SK-N-MC (cell line): ENCODE data around the gene EYA3.
"Not testable (repeated sequence)": the region's sequence is repeated elsewhere in the genome, so short reads cannot be mapped to it uniquely, and the experiment has no call there.

Experiments used
- DNase-seq: peaks from one replicate; pipeline ENCODE4 v3.0.0-alpha.2; 2011; ENCODE audit warnings: low read depth, low spot score
- H3K27ac ChIP-seq: fragments of 200-600 bp; sonication (generic); 2 replicates; pipeline ENCODE4 v1.5.1; 2016; ENCODE audit warnings: mixed run types
- H3K36me3 ChIP-seq: fragments of 200-600 bp; sonication (generic); 2 replicates; pipeline ENCODE4 v1.6.1; 2017; ENCODE audit warnings: antibody characterized with exemption, low read length, mixed read lengths; ENCODE audit not compliant: insufficient read depth
- H3K4me3 ChIP-seq: fragments of 200-600 bp; sonication (generic); 2 replicates; pipeline ENCODE4 v1.5.1; 2016
- H3K9ac ChIP-seq: fragments of 200-600 bp; sonication (generic); 2 replicates; pipeline ENCODE4 v1.8.0; 2017; ENCODE audit warnings: mixed run types, mixed read lengths; ENCODE audit not compliant: insufficient read length
- H3K9me3 ChIP-seq: fragments of 200-600 bp; sonication (generic); 2 replicates; pipeline ENCODE4 v1.6.1; 2017; ENCODE audit warnings: low read depth, mild to moderate bottlenecking, antibody characterized with exemption, low read length, moderate library complexity, mixed read lengths
- EZH2 ChIP-seq: fragments of 200-600 bp; sonication (generic); IDR thresholded peaks from one replicate; pipeline ENCODE4 v1.6.1; 2017; ENCODE audit warnings: antibody characterized with exemption
- FOXP2 ChIP-seq: optimal IDR thresholded peaks from 2 replicates; pipeline ENCODE3; 2011; ENCODE audit warnings: mild to moderate bottlenecking, moderate library complexity; ENCODE audit not compliant: insufficient read depth; ENCODE audit errors: extremely low read length, control extremely low read depth
- POLR2AphosphoS5 ChIP-seq: IDR thresholded peaks from 2 replicates; pipeline ENCODE4 v1.6.1; 2012; ENCODE audit warnings: mild to moderate bottlenecking, low read depth, low read length, borderline replicate concordance

EYA3 gene

DNA sequence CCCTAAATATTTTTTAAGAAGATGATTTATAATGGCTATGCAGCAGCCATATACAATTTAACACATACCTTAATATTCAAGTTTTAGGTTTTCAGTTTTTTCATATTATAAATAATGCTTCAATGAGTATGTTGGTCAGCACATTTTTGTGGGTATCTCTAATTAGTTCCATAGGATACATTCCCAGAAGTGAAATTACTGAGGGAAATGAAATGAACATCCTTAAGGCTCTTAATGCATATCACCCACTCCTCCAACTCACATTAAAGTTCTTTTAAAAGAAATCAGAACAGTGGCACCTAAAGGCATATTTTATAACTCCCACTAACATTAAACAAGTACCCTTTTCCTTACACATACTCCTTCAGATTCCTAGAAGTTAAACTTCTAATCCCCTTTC is 56.1 kb downstream of the EYA3 start:
- TF ChIP-seq EZH2 (no peak), FOXP2 (no peak), POLR2AphosphoS5 (no peak)
- no peak overlapping the region for H3K4me3 ChIP-seq
- no peaks in the 10 kb centered on the region for H3K36me3 ChIP-seq
- no peak for DNase-seq
- no peak overlapping the region for H3K27ac ChIP-seq
- no peak overlapping the region for H3K9ac ChIP-seq
- no peaks in the 10 kb centered on the region for H3K9me3 ChIP-seq

DNA sequence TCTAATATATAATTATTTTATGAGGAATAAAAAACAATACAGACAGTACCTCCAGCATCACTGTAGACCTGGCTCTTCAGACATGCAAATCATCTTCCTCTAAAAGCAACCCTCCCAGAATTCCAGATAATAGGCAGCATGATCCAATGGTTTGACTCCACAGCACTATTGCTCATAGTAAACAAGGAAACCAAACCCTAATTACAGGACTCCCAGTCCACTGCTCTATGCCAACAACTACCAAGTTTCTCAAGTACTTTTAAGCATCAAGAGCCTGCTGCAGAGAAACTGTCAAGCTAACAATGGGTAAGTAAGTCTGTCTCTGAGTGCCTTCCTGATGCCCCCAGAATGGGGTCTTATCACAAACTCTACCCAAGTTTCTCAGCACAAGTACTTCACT is 57.2 kb downstream of the EYA3 start:
- Histone ChIP-seq H3K4me3 (no peak overlapping the region), H3K27ac (no peak overlapping the region)

DNA sequence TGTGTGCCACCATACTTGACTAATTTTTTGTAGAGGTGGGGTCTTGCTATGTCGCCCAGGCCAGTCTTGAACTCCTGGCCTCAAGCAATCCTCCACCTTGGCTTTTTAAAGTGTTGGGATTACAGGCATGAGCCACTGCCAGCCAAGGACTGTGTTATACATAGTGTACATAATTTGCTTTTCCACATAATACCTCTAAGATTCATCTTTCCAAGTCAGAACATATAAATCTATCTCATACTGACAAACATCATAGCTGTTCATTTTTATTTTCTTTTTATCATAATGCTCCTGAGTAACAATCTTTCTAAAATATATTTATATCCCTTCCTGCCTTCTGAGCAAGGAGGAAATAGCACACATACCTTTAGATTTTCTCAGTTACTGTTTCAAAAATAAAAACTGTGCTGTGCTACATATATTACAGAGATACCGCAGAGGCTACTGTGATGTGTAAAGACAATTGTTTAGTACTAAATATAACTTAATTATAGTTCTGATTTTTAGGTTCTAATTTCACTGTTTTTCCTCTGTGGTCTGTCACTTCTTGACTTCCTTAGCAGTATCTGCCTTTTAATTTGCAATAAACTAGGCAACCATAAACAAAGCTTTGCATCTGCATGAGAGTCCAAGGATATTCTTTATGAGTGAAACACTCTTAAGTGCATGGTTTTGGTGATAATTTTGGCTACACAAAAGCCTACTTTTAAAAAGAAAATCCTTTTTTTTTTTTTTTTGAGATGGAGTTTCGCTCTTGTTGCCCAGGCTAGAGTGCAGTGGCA is 59.3 kb downstream of the EYA3 start:
- DNase-seq: no peak
- Histone ChIP-seq H3K27ac (peak overlapping the region; percentile 27; the same call in 1 of the 2 replicates), H3K36me3 (0 out of 2 replicates have a peak, but pooled peaks cover 6% of the 10 kb centered on the region), H3K4me3 (no peak overlapping the region), H3K9me3 (no peaks in the 10 kb centered on the region), H3K9ac (no peak overlapping the region)
- TF ChIP-seq EZH2: no peak
- no peak for TF ChIP-seq FOXP2
- TF ChIP-seq POLR2AphosphoS5: no peak

More for the DNA sequence above, 57.2 kb downstream of the EYA3 start:
- Histone ChIP-seq H3K36me3 (0 out of 2 replicates have a peak, but pooled peaks cover 4% of the 10 kb centered on the region), H3K9me3 (no peaks in the 10 kb centered on the region), H3K9ac (no peak overlapping the region)
- no peak for TF ChIP-seq FOXP2
- TF ChIP-seq EZH2: no peak
- no peak for TF ChIP-seq POLR2AphosphoS5
- no peak for DNase-seq

DNA sequence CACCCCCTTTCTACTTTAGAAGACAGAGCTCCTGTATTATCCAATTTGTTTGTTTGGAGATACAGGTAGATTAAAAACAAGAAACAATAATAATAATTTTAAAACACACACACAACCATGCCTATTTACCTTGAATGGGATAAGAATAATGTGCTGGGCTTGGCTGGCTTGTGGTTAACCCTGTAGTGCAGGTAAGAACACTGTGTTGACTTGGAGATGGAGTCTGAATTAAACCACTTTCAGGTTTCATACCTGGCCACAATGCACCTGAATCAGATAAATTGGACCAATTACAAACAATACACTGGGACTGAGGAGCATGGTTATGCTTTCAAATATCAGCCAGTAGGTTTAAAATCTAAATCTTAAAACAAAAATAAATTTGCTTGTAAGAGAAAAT is 60.8 kb downstream of the EYA3 start:
- Histone ChIP-seq H3K27ac (no peak overlapping the region), H3K9ac (no peak overlapping the region), H3K36me3 (0 out of 2 replicates have a peak, but pooled peaks cover 6% of the 10 kb centered on the region), H3K9me3 (no peaks in the 10 kb centered on the region), H3K4me3 (no peak overlapping the region)
- TF ChIP-seq EZH2 (no peak), POLR2AphosphoS5 (no peak), FOXP2 (no peak)
- no peak for DNase-seq

DNA sequence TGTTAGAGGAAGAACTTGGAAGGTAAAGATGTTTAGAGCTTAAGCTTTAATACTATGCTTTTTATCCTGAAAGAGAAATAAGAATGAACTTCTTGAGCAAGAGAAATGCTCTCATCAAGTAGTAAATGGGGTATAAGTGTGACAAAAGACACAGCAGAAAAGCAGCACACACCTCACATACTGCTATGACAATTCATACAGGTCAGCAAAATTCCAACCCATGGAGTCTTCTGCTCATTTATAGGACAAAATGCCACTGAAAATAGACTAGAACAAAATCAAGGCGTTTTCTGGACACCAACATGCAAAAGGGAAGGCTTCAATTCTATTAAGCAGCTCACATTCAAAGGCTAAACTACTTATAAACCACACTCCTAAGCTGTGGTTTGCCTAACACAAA is 61.2 kb downstream of the EYA3 start:
- Histone ChIP-seq H3K36me3 (0 out of 2 replicates have a peak, but pooled peaks cover 6% of the 10 kb centered on the region), H3K4me3 (no peak overlapping the region), H3K9ac (no peak overlapping the region), H3K9me3 (no peaks in the 10 kb centered on the region), H3K27ac (no peak overlapping the region)
- no peak for TF ChIP-seq EZH2
- TF ChIP-seq FOXP2: no peak
- TF ChIP-seq POLR2AphosphoS5: no peak
- no peak for DNase-seq

DNA sequence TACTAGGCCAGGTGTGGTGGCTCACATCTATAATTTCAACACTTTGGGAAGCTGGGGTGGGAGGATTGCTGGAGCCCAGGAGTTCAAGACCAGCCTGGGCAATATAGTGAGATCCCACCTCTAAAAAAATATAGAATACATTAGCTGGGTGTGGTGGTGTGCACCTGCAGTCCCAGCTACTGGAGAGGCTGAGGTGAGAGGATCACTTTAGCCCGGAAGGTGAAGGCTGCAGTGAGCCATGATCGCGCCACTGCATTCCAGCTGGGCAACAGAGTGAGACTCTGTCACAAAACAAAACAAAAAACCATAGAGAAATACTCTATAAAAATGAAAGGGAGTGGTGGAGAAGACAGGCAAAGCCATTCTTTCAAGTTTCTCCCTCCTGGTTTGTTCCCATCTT is 62.1 kb downstream of the EYA3 start:
- no peak for DNase-seq
- Histone ChIP-seq H3K36me3 (0 out of 2 replicates have a peak, but pooled peaks cover 6% of the 10 kb centered on the region), H3K27ac (no peak overlapping the region), H3K9ac (no peak overlapping the region), H3K9me3 (no peaks in the 10 kb centered on the region), H3K4me3 (no peak overlapping the region)
- TF ChIP-seq FOXP2 (no peak), EZH2 (no peak), POLR2AphosphoS5 (no peak)

DNA sequence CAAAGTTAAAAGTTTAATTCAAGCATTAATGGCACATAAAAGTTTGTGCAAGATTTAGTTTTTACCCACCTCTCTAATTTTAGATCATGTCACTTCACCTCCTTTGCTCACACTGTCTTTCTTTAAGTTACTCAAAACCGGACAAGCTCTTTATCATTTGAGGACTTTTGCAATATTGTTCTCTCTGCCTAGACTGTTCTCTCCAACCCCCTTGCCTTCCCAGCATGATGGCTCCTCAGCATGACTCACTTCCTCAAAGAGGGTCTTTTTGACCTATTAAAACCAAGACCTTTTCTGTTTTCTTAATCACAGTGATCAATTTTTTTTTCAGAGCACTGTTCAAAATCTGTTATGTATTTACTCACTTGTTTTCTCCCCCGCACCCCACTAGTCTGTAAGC is 67.3 kb downstream of the EYA3 start:
- Histone ChIP-seq H3K4me3 (no peak overlapping the region), H3K36me3 (peaks cover 11% of the 10 kb centered on the region), H3K9me3 (no peaks in the 10 kb centered on the region), H3K27ac (no peak overlapping the region), H3K9ac (no peak overlapping the region)
- TF ChIP-seq FOXP2 (no peak), POLR2AphosphoS5 (no peak), EZH2 (no peak)
- no peak for DNase-seq

DNA sequence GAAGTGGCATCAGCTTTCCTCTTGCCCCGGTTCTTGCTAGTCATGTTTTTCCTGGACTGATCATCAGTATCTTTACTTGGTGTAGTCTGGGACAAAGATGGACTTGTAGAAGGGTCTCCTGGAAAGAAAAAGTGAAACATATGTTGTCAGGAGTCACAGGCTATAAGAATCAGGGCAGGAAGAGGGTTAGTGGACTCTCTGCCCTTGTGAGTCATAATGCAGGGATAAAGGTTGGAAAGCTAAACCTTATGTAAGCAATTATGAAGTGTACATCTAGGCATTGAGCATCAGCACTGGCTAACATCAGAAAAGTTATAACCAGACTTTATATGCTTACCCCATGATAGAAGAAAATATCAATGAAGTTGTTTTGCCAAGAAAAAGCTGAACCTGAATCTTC is 77.4 kb downstream of the EYA3 start:
- H3K27ac ChIP-seq: no peak overlapping the region
- no peaks in the 10 kb centered on the region for H3K9me3 ChIP-seq
- H3K9ac ChIP-seq: no peak overlapping the region
- TF ChIP-seq EZH2: no peak
- TF ChIP-seq POLR2AphosphoS5: no peak
- no peak for TF ChIP-seq FOXP2
- H3K36me3 ChIP-seq: peaks cover 44% of the 10 kb centered on the region
- no peak for DNase-seq
- no peak overlapping the region for H3K4me3 ChIP-seq

DNA sequence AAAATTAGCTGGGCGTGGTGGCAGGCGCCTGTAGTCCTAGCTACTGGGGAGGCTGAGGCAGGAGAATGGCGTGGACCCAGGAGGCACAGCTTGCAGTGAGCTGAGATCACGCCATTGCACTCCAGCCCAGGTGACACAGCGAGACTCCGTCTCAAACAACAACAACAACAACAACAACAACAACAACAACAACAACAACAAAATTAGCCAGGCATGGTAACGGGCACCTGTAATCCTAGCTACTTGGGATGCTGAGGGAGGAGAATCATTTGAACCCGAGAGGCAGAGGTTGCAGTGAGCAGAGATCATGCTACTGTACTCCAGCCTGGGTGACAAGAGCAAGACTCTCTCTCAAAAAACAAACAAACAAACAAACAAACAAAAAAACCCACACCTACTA is 85.3 kb downstream of the EYA3 start:
- H3K9me3 ChIP-seq, DNase-seq, H3K9ac ChIP-seq, H3K4me3 ChIP-seq, H3K27ac ChIP-seq: not testable (repeated sequence)
- peaks cover 30% of the 10 kb centered on the region for H3K36me3 ChIP-seq

DNA sequence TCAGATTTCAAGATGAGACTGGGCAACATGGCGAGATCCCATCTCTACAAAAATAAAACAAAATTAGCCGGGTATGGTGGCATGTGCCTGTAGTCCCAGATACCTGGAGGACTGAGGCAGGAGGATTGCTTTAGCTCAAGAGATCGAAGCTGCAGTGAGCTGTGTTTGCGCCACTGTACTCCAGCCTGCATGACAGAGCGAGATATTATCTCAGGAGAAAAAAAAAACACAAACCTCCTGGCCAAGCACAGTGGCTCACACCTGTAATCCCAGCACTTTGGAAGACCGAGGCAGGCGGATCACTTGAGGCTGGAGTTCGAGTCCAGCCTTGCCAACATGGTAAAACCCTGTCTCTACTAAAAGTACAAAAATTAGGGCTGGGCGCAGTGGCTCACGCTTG is 85.8 kb downstream of the EYA3 start:
- H3K4me3 ChIP-seq: no peak overlapping the region
- H3K27ac ChIP-seq: no peak overlapping the region
- no peaks in the 10 kb centered on the region for H3K9me3 ChIP-seq
- H3K36me3 ChIP-seq: peaks cover 35% of the 10 kb centered on the region
- no peak for TF ChIP-seq EZH2
- no peak for TF ChIP-seq POLR2AphosphoS5
- no peak for TF ChIP-seq FOXP2
- no peak for DNase-seq
- H3K9ac ChIP-seq: no peak overlapping the region
